Gastrocnemius medialis (tissue), 4 donors: ENCODE results near the gene LONP2. TPM values are rescaled to one million over a fixed set of nuclear protein-coding genes. Genes with fewer than 3 reads are reported as not detected.

Source experiments
- ATAC-seq, 2 donors: fragments of 150-250 bp; one replicate each; pipeline ENCODE4 v1.9.1; 2016
- DNase-seq, 2 donors: peaks; one replicate each; pipeline ENCODE4 v3.0.0-alpha.2; 2019
- H3K27ac ChIP-seq, 4 donors: fragments of 200-600 bp; sonication (generic); 1 replicate in 1 of 4; 2 replicates in 3 of 4; pipeline ENCODE4 v1.5.1; 2016 to 2018; ENCODE audit warnings: mild to moderate bottlenecking in 2 of 4, moderate library complexity in 1 of 4
- H3K27me3 ChIP-seq, 3 donors: fragments of 200-600 bp; sonication (generic) in 2 of 3; 1 replicate in 1 of 3; 2 replicates in 2 of 3; pipeline versions ENCODE4 v1.5.1 to v1.6.0; 2016 to 2019; ENCODE audit warnings: mild to moderate bottlenecking in 1 of 3, moderate library complexity in 1 of 3
- H3K36me3 ChIP-seq, 2 donors: fragments of 200-600 bp; sonication (generic) in 1 of 2; one replicate each; pipeline ENCODE4 v1.5.1; 2017 to 2018
- H3K4me1 ChIP-seq, 2 donors: fragments of 200-600 bp; sonication (generic) in 1 of 2; one replicate each; pipeline ENCODE4 v1.5.1; 2016 to 2017; ENCODE audit warnings: mild to moderate bottlenecking in 2 of 2
- H3K4me3 ChIP-seq, 4 donors: fragments of 200-600 bp; sonication (generic) in 3 of 4; 1 replicate in 1 of 4; 2 replicates in 3 of 4; pipeline ENCODE4 v1.5.1; 2016 to 2019; ENCODE audit warnings: mild to moderate bottlenecking in 2 of 4
- H3K9me3 ChIP-seq, 3 donors: fragments of 200-600 bp; sonication (generic) in 2 of 3; 1 replicate in 1 of 3; 2 replicates in 2 of 3; pipeline ENCODE4 v1.5.1; 2016 to 2019
- POLR2A ChIP-seq, 2 donors: fragments of 450-650 bp; IDR thresholded peaks; one replicate each; pipeline ENCODE4 v1.6.1; 2017; ENCODE audit warnings: antibody characterized with exemption in 2 of 2, mild to moderate bottlenecking in 2 of 2, moderate library complexity in 2 of 2
- in situ Hi-C, 4 donors: fragments of 200-750 bp; cut with MboI; loops; one replicate each; pipeline versions ENCODE4 v1.15.0 to v1.8.0; 2017; ENCODE audit warnings: low sequenced_read_pairs in 4 of 4
- intact Hi-C: fragments of 100-400 bp; cut with DNase I; formaldehyde crosslinking; loops from one replicate; pipeline ENCODE4 v1.15.1; 2023; ENCODE audit warnings: low total_unique reads
- total RNA-seq, 4 donors: library from RNA; depleted of rRNA; stranded (reverse); fragments of >200 nt; gene quantifications; one replicate each; pipeline versions ENCODE4 v1.1.0 to v1.2.3, GENCODE V29; 2016
- TF ChIP-seq, protein P1 (sequence below), 5 experiments: fragments of 450-650 bp in 3 of 5; fragments of 200-600 bp in 2 of 5; sonication (generic) in 2 of 5; IDR thresholded peaks in 4 of 5; conservative IDR thresholded peaks in 1 of 5; 1 replicate in 4 of 5; 2 replicates in 1 of 5; pipeline ENCODE4 v1.5.1; 2016 to 2019; ENCODE audit warnings: antibody characterized with exemption in 5 of 5, mild to moderate bottlenecking in 3 of 5, moderate library complexity in 3 of 5

The LONP2 gene
- total RNA-seq, 4 donors from 2014 or later, result 33.8 to 45.2 (median 42.4) TPM

- ATAC-seq (no peak), DNase-seq (no peak)
- Histone ChIP-seq H3K4me1 (peaks cover 0 to 15% of the 10 kb centered on the region in 2 donors), H3K36me3 (peaks cover 0 to 24% of the 10 kb centered on the region in 2 donors), H3K9me3 (no peaks in the 10 kb centered on the region), H3K4me3 (no peak overlapping the region), H3K27me3 (no peaks in the 10 kb centered on the region), H3K27ac (peak overlapping the region; percentile 12 to 36 (median 24))
- TF ChIP-seq, protein P1, sequence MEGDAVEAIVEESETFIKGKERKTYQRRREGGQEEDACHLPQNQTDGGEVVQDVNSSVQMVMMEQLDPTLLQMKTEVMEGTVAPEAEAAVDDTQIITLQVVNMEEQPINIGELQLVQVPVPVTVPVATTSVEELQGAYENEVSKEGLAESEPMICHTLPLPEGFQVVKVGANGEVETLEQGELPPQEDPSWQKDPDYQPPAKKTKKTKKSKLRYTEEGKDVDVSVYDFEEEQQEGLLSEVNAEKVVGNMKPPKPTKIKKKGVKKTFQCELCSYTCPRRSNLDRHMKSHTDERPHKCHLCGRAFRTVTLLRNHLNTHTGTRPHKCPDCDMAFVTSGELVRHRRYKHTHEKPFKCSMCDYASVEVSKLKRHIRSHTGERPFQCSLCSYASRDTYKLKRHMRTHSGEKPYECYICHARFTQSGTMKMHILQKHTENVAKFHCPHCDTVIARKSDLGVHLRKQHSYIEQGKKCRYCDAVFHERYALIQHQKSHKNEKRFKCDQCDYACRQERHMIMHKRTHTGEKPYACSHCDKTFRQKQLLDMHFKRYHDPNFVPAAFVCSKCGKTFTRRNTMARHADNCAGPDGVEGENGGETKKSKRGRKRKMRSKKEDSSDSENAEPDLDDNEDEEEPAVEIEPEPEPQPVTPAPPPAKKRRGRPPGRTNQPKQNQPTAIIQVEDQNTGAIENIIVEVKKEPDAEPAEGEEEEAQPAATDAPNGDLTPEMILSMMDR (IDR thresholded peaks at IDR 0.05 in 4 of 5, conservative IDR thresholded peaks at IDR 0.05 in 1 of 5), result no peak
- TF ChIP-seq POLR2A (IDR thresholded peaks at IDR 0.05), result no peak
- in situ Hi-C loops (no loop called here), intact Hi-C loops (no loop called here)
Measured at GRCh38 chr16:48282636-48283263, 38.6 kb downstream of the LONP2 start.

GRCh38 chr16:48284772-48285409 lies 40.8 kb downstream of the LONP2 start:
- no peaks in the 10 kb centered on the region for H3K9me3 ChIP-seq
- ATAC-seq (no peak), DNase-seq (no peak)
- H3K36me3 ChIP-seq, result peaks cover 0 to 19% of the 10 kb centered on the region in 2 donors
- H3K27ac ChIP-seq, result no peak overlapping the region
- in situ Hi-C loops (no loop called here), intact Hi-C loops (no loop called here)
- H3K4me1 ChIP-seq, result peaks cover 0 to 9% of the 10 kb centered on the region in 2 donors
- H3K4me3 ChIP-seq, result no peak overlapping the region
- no peak for TF ChIP-seq POLR2A (IDR thresholded peaks at IDR 0.05)
- H3K27me3 ChIP-seq, result no peaks in the 10 kb centered on the region

GRCh38 chr16:48287239-48287638 lies 43.1 kb downstream of the LONP2 start:
- in situ Hi-C loops, result no loop called here
- no peak for TF ChIP-seq POLR2A (IDR thresholded peaks at IDR 0.05)
- TF ChIP-seq, protein P1 (IDR thresholded peaks at IDR 0.05 in 4 of 5, conservative IDR thresholded peaks at IDR 0.05 in 1 of 5), result no peak
- ATAC-seq (no peak), DNase-seq (no peak)
- no peak overlapping the region for H3K4me3 ChIP-seq
- intact Hi-C loops, result no loop called here
- no peaks in the 10 kb centered on the region for H3K27me3 ChIP-seq
- H3K27ac ChIP-seq, result no peak overlapping the region
- H3K4me1 ChIP-seq, result peaks cover 0 to 8% of the 10 kb centered on the region in 2 donors
- H3K36me3 ChIP-seq, result peaks cover 0 to 28% of the 10 kb centered on the region in 2 donors
- H3K9me3 ChIP-seq, result no peaks in the 10 kb centered on the region

GRCh38 chr16:48291303-48291702 lies 47.2 kb downstream of the LONP2 start:
- ATAC-seq (no peak), DNase-seq (no peak)
- in situ Hi-C loops (no loop called here), intact Hi-C loops (no loop called here)
- Histone ChIP-seq H3K36me3 (peaks cover 0 to 25% of the 10 kb centered on the region in 2 donors), H3K9me3 (no peaks in the 10 kb centered on the region), H3K27me3 (no peaks in the 10 kb centered on the region), H3K4me3 (no peak overlapping the region), H3K4me1 (peaks cover 0 to 9% of the 10 kb centered on the region in 2 donors), H3K27ac (no peak overlapping the region)
- TF ChIP-seq POLR2A (IDR thresholded peaks at IDR 0.05), result no peak
- TF ChIP-seq, protein P1 (IDR thresholded peaks at IDR 0.05 in 4 of 5, conservative IDR thresholded peaks at IDR 0.05 in 1 of 5), result no peak

DNA sequence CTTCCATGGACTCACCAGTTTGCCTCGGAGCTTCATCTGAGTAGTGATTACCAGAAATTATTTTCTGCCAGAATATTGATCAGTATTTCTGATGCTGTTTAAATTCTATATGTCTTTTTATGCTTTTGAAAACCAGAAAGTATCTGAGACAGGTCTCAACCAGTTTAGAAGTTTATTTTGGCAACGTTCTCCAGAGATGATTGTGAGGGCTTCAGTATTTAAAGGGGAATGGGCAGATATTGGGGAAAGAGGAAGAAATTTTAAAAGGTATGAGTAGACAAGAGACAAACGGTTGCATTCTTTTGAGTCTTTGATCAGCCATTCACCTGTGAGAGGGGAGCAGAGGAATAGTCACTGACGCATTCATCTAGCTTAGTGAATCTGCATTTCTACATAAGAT lies 47.7 kb downstream of the LONP2 start:
- H3K27ac ChIP-seq, result no peak overlapping the region
- no peak for ATAC-seq
- intact Hi-C loops (no loop called here), in situ Hi-C loops (no loop called here)
- no peak for DNase-seq
- H3K4me1 ChIP-seq, result peaks cover 0 to 9% of the 10 kb centered on the region in 2 donors
- peaks cover 0 to 20% of the 10 kb centered on the region in 2 donors for H3K36me3 ChIP-seq
- no peak overlapping the region for H3K4me3 ChIP-seq
- H3K27me3 ChIP-seq, result no peaks in the 10 kb centered on the region
- TF ChIP-seq, protein P1 (IDR thresholded peaks at IDR 0.05 in 4 of 5, conservative IDR thresholded peaks at IDR 0.05 in 1 of 5), result no peak
- no peak for TF ChIP-seq POLR2A (IDR thresholded peaks at IDR 0.05)
- no peaks in the 10 kb centered on the region for H3K9me3 ChIP-seq
